H1 (cell line): ENCODE results near the gene MTMR10. TPM values are rescaled to one million over a fixed set of nuclear protein-coding genes. Genes with fewer than 3 reads are reported as not detected.

Experiments used
- CTCF ChIA-PET: fragments of 300-600 bp; sonication (Branson Sonifier 250); formaldehyde crosslinking; loops from one replicate; lab custom pipeline; 2021; ENCODE audit not compliant: partially characterized antibody; lab: Charles Lee
- POLR2A ChIA-PET: fragments of 300-600 bp; sonication (Branson Sonifier 250); formaldehyde crosslinking; loops from one replicate; lab custom pipeline; 2021; ENCODE audit warnings: inconsistent platforms; ENCODE audit not compliant: partially characterized antibody; lab: Charles Lee
- DNase-seq, 2 experiments: peaks; one replicate each; pipeline versions ENCODE4 v3.0.0 to v3.0.0-alpha.2; 2010 to 2022; ENCODE audit warnings: low spot score in 2 of 2, low read depth in 1 of 2, mixed read lengths in 1 of 2
- FAIRE-seq: peaks from 2 replicates; lab custom pipeline; 2011; peaks lifted over from hg19 to GRCh38; lab: Jason Lieb, UNC
- H2AFZ ChIP-seq: 2 replicates; pipeline ENCODE4 v1.8.1; 2012; ENCODE audit warnings: low read length, inconsistent platforms
- H2AK5ac ChIP-seq: 2 replicates; pipeline ENCODE4 v1.6.1; 2013; ENCODE audit warnings: low read depth, low read length
- H2BK120ac ChIP-seq: replicated peaks from 2 replicates; pipeline ENCODE3; 2013; ENCODE audit warnings: low read depth, low read length, inconsistent platforms
- H2BK12ac ChIP-seq: 2 replicates; pipeline ENCODE4 v1.6.1; 2013; ENCODE audit warnings: low read depth, low read length
- H2BK15ac ChIP-seq: 2 replicates; pipeline ENCODE4 v1.6.1; 2013; ENCODE audit warnings: low read length
- H2BK20ac ChIP-seq: 2 replicates; pipeline ENCODE4 v1.6.1; 2013; ENCODE audit warnings: low read length
- H2BK5ac ChIP-seq: 2 replicates; pipeline ENCODE4 v1.6.1; 2013; ENCODE audit warnings: low read depth, low read length
- H3K14ac ChIP-seq: 2 replicates; pipeline ENCODE4 v1.6.1; 2013; ENCODE audit warnings: inconsistent platforms; ENCODE audit not compliant: insufficient read length
- H3K18ac ChIP-seq: 2 replicates; pipeline ENCODE4 v1.6.1; 2013; ENCODE audit warnings: low read length; ENCODE audit errors: extremely low read depth
- H3K23ac ChIP-seq: 2 replicates; pipeline ENCODE4 v1.6.1; 2013; ENCODE audit warnings: inconsistent platforms; ENCODE audit not compliant: insufficient read length
- H3K23me2 ChIP-seq: 2 replicates; pipeline ENCODE4 v1.6.1; 2013; ENCODE audit warnings: low read depth, low read length
- H3K27ac ChIP-seq: 2 replicates; pipeline ENCODE4 v1.6.1; 2011; ENCODE audit warnings: low read depth, low read length, inconsistent platforms
- H3K27me3 ChIP-seq, 4 experiments: replicated peaks in 1 of 4; 1 replicate in 1 of 4; 2 replicates in 3 of 4; pipeline versions ENCODE4 v1.6.1 to v1.8.1; 2011 to 2013; ENCODE audit warnings: low read length in 3 of 4, mild to moderate bottlenecking in 3 of 4, inconsistent platforms in 2 of 4, mixed read lengths in 2 of 4, moderate library complexity in 1 of 4; ENCODE audit not compliant: control insufficient read depth in 3 of 4, insufficient read depth in 3 of 4; ENCODE audit errors: extremely low read depth in 1 of 4
- H3K36me3 ChIP-seq, 4 experiments: 2 replicates each; pipeline versions ENCODE4 v1.6.1 to v1.8.1; 2011 to 2013; ENCODE audit warnings: mild to moderate bottlenecking in 4 of 4, low read length in 3 of 4, moderate library complexity in 2 of 4, control low read depth in 1 of 4, inconsistent platforms in 1 of 4; ENCODE audit not compliant: insufficient read depth in 4 of 4, control insufficient read depth in 2 of 4
- H3K4ac ChIP-seq: replicated peaks from 2 replicates; pipeline ENCODE3; 2013; ENCODE audit warnings: low read length, low read depth, mixed read lengths, inconsistent platforms; ENCODE audit not compliant: insufficient read length
- H3K4me1 ChIP-seq, 4 experiments: replicated peaks in 1 of 4; 1 replicate in 1 of 4; 2 replicates in 3 of 4; pipeline versions ENCODE4 v1.6.1 to v1.8.1; 2011 to 2013; ENCODE audit warnings: low read length in 3 of 4, inconsistent platforms in 2 of 4, mixed read lengths in 1 of 4; ENCODE audit not compliant: insufficient read depth in 4 of 4, control insufficient read depth in 3 of 4
- H3K4me2 ChIP-seq, 2 experiments: 2 replicates each; pipeline versions ENCODE4 v1.6.1 to v1.8.1; 2011 to 2013; ENCODE audit warnings: low read depth in 2 of 2, low read length in 2 of 2, control low read depth in 1 of 2, inconsistent platforms in 1 of 2, mild to moderate bottlenecking in 1 of 2; ENCODE audit not compliant: insufficient read depth in 1 of 2
- H3K4me3 ChIP-seq, 4 experiments: fragments of 200-600, 300-600 bp in 1 of 4; sonication (generic), shearing (Covaris generic), sonication (Bioruptor Twin) in 1 of 4; 2 replicates each; pipeline versions ENCODE4 v1.5.1 to v1.8.1; 2011 to 2016; ENCODE audit warnings: low read length in 4 of 4, low read depth in 3 of 4, control low read depth in 2 of 4, inconsistent platforms in 2 of 4, mild to moderate bottlenecking in 2 of 4, mixed read lengths in 1 of 4, moderate library complexity in 1 of 4; ENCODE audit not compliant: insufficient read depth in 2 of 4; ENCODE audit errors: extremely low read depth in 1 of 4
- H3K56ac ChIP-seq: replicated peaks from 2 replicates; pipeline ENCODE3; 2013; ENCODE audit warnings: low read depth, mild to moderate bottlenecking, mixed read lengths, low read length, inconsistent platforms; ENCODE audit not compliant: insufficient read length
- H3K79me1 ChIP-seq: 2 replicates; pipeline ENCODE4 v1.6.1; 2013; ENCODE audit warnings: low read depth, low read length, control low read depth
- H3K79me2 ChIP-seq, 2 experiments: 2 replicates each; pipeline versions ENCODE4 v1.6.1 to v1.8.1; 2012 to 2013; ENCODE audit warnings: low read length in 2 of 2, mild to moderate bottlenecking in 2 of 2, inconsistent platforms in 1 of 2; ENCODE audit not compliant: insufficient read depth in 2 of 2, control insufficient read depth in 1 of 2
- H3K9ac ChIP-seq, 4 experiments: replicated peaks in 1 of 4; 1 replicate in 1 of 4; 2 replicates in 3 of 4; pipeline versions ENCODE4 v1.6.1 to v1.8.1; 2011 to 2013; ENCODE audit warnings: low read depth in 3 of 4, low read length in 3 of 4, control low read depth in 2 of 4, mild to moderate bottlenecking in 2 of 4, moderate library complexity in 2 of 4, inconsistent platforms in 1 of 4; ENCODE audit errors: extremely low read depth in 1 of 4
- H3K9me3 ChIP-seq, 2 experiments: 2 replicates each; pipeline versions ENCODE4 v1.6.1 to v1.8.1; 2012 to 2013; ENCODE audit warnings: mild to moderate bottlenecking in 2 of 2, moderate library complexity in 2 of 2, control low read depth in 1 of 2, inconsistent platforms in 1 of 2, low read depth in 1 of 2, low read length in 1 of 2, mixed read lengths in 1 of 2; ENCODE audit not compliant: insufficient read depth in 2 of 2
- H4K20me1 ChIP-seq, 2 experiments: replicated peaks in 1 of 2; 2 replicates each; pipeline versions ENCODE3 to v1.8.1; 2011 to 2013; ENCODE audit warnings: inconsistent platforms in 2 of 2, low read length in 2 of 2, mild to moderate bottlenecking in 1 of 2; ENCODE audit not compliant: insufficient read depth in 2 of 2, control insufficient read depth in 1 of 2
- H4K5ac ChIP-seq: 2 replicates; pipeline ENCODE4 v1.6.1; 2013; ENCODE audit warnings: low read length, low read depth, mixed read lengths, inconsistent platforms; ENCODE audit not compliant: insufficient read length
- H4K8ac ChIP-seq: 2 replicates; pipeline ENCODE4 v1.8.0; 2013; ENCODE audit warnings: mild to moderate bottlenecking, moderate library complexity, low read length, inconsistent platforms; ENCODE audit not compliant: insufficient read depth; ENCODE audit errors: extremely low read depth
- H4K91ac ChIP-seq: replicated peaks from 2 replicates; pipeline ENCODE3; 2013; ENCODE audit warnings: low read length, mixed read lengths, inconsistent platforms; ENCODE audit not compliant: insufficient read length
- ATF3 ChIP-seq: IDR thresholded peaks from 2 replicates; pipeline ENCODE4 v1.6.1; 2011; ENCODE audit warnings: low read depth, mild to moderate bottlenecking, low read length; ENCODE audit not compliant: insufficient read depth
- CBX5 ChIP-seq: fragments of 300-800, 300-1000 bp; sonication (generic); IDR thresholded peaks from 2 replicates; pipeline ENCODE4 v1.7.1; 2016; ENCODE audit warnings: antibody characterized with exemption, low read length, low read depth
- CTBP2 ChIP-seq: IDR thresholded peaks from 2 replicates; pipeline ENCODE4 v1.7.0; 2011; ENCODE audit warnings: borderline replicate concordance, mild to moderate bottlenecking, moderate library complexity, mixed read lengths, low read length; ENCODE audit not compliant: insufficient read depth, insufficient read length
- EZH2 ChIP-seq: fragments of 200-600 bp; sonication (generic); IDR thresholded peaks from 2 replicates; pipeline ENCODE4 v1.7.1; 2012; ENCODE audit warnings: low read depth, mild to moderate bottlenecking, moderate library complexity, low read length, inconsistent platforms; ENCODE audit not compliant: severe bottlenecking
- GABPA ChIP-seq: IDR thresholded peaks from 2 replicates; pipeline ENCODE4 v1.6.1; 2011; ENCODE audit warnings: mild to moderate bottlenecking, low read length, moderate library complexity, borderline replicate concordance; ENCODE audit not compliant: insufficient read depth
- GTF2F1 ChIP-seq: IDR thresholded peaks from 2 replicates; pipeline ENCODE4 v1.6.1; 2012; ENCODE audit warnings: low read depth, low read length, improper control_type of control experiment, borderline replicate concordance
- HDAC6 ChIP-seq: IDR thresholded peaks from one replicate; pipeline ENCODE4 v1.7.1; 2012; ENCODE audit warnings: low read depth, mild to moderate bottlenecking, inconsistent platforms, low read length, moderate library complexity
- SAP30 ChIP-seq: fragments of 300-600 bp; sonication (generic); IDR thresholded peaks from 2 replicates; pipeline ENCODE4 v1.7.1; 2012; ENCODE audit warnings: low read length, moderate library complexity, mild to moderate bottlenecking, inconsistent platforms; ENCODE audit not compliant: insufficient read depth, insufficient replicate concordance
- SIN3A ChIP-seq, 2 experiments: IDR thresholded peaks in 1 of 2; conservative IDR thresholded peaks in 1 of 2; 2 replicates each; pipeline ENCODE4 v1.6.1; 2011 to 2012; ENCODE audit warnings: low read length in 2 of 2, improper control_type of control experiment in 1 of 2, low read depth in 1 of 2, mild to moderate bottlenecking in 1 of 2
- SP1 ChIP-seq: IDR thresholded peaks from 2 replicates; pipeline ENCODE4 v1.6.1; 2011; ENCODE audit warnings: low read depth, low read length
- TCF12 ChIP-seq: IDR thresholded peaks from 2 replicates; pipeline ENCODE4 v1.6.1; 2011; ENCODE audit warnings: low read depth, mild to moderate bottlenecking, low read length
- WGBS, 2 experiments: shearing (Covaris generic) in 1 of 2; methylation state at CpG; one replicate each; pipeline versions ENCODE4 v1.1.6 to v1.1.7; 2013 to 2015; ENCODE audit warnings: low lambda C conversion rate in 2 of 2, mixed read lengths in 2 of 2, inconsistent platforms in 1 of 2, low coverage in 1 of 2, missing lambda C conversion rate in 1 of 2; ENCODE audit not compliant: insufficient replicate concordance in 2 of 2, insufficient coverage in 1 of 2, insufficient read length in 1 of 2; ENCODE audit errors: extremely low coverage in 1 of 2, missing lambda C conversion rate in 1 of 2; 5-methylcytosine and 5-hydroxymethylcytosine counted together
- polyA plus RNA-seq, 7 experiments: library from polyadenylated mRNA; depleted of rRNA in 3 of 7; stranded (reverse) in 5 of 7; unstranded in 2 of 7; fragments of >200 nt in 5 of 7; fragments of 200-250 nt in 2 of 7; gene quantifications; 1 replicate in 5 of 7; 2 replicates in 1 of 7; 4 replicates in 1 of 7; pipeline versions ENCODE4 v1.2.1 to v1.2.3, GENCODE V29; 2011 to 2013; ENCODE audit warnings: missing spikeins in 2 of 7, mixed read lengths in 2 of 7
- total RNA-seq: library from RNA; stranded (reverse); fragmentation: NEBNext Ultra II Directional; extraction: Animal tissue kit (Norgen Biotek cat#: 25700); gene quantifications from 2 replicates; pipeline ENCODE4 v1.2.1, GENCODE V29; 2021
- TF ChIP-seq, protein P1 (sequence below): IDR thresholded peaks from 2 replicates; pipeline ENCODE4 v1.6.1; 2012; ENCODE audit warnings: inconsistent platforms

MTMR10 gene
- total and polyA plus RNA-seq, 2 of the 8 experiments (the other 6 are each of a cell fraction or from before 2014, with no cell fraction given) = 3.8 to 13.1 TPM

DNA sequence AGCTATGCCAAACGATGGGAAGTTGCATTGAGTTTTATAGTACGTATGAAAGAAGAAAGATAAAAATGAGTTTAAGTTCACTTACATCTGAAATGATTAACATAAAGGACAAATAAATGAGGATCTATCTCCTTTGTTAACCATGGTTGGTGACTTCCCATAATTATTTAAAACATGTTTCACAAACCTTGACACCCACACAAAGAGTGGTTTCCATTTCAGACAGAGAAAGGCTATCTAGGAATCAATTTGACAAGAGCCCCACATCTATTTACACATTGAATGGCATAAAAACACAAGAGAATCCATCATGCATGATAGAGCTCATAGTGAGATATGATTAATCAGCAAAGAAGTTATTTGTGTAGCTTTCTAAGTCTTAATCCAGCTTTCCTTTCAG lies 14.2 kb upstream of the MTMR10 start:
- H4K91ac ChIP-seq = no peak overlapping the region
- H3K23ac ChIP-seq = no peak overlapping the region
- no peak overlapping the region for H2BK20ac ChIP-seq
- no peak overlapping the region for H3K4me2 ChIP-seq
- no peak overlapping the region for H3K27ac ChIP-seq
- no peak overlapping the region for H2BK5ac ChIP-seq
- no peak overlapping the region for H2BK12ac ChIP-seq
- H4K20me1 ChIP-seq = no peaks in the 10 kb centered on the region
- H3K4me3 ChIP-seq = no peak overlapping the region
- H3K4ac ChIP-seq = no peak overlapping the region
- peaks cover 0 to 6% (median 2%) of the 10 kb centered on the region in 4 experiments; a peak in 4 of 7 replicates for H3K4me1 ChIP-seq
- H3K18ac ChIP-seq = no peak overlapping the region
- no peak overlapping the region for H2BK120ac ChIP-seq
- H3K14ac ChIP-seq = no peak overlapping the region
- H2AK5ac ChIP-seq = no peak overlapping the region
- H3K79me2 ChIP-seq = no peaks in the 10 kb centered on the region
- FAIRE-seq = no peak
- no peak overlapping the region for H3K56ac ChIP-seq
- ChIA-PET POLR2A (interaction anchor here (0.6 to 1.3 kb wide), 3 partner anchors 9 to 21 kb away, joined by 3 to 7 read pairs (median 3); no protein-coding TSS in a partner anchor), CTCF (interaction anchor here (0.5 to 1.3 kb wide), 5 partner anchors 9 to 422 kb away, joined by 3 to 4 read pairs (median 4); no protein-coding TSS in a partner anchor)
- no peaks in the 10 kb centered on the region for H3K9me3 ChIP-seq
- DNase-seq = no peak
- no peaks in the 10 kb centered on the region for H3K23me2 ChIP-seq
- no peaks in the 10 kb centered on the region for H3K79me1 ChIP-seq
- H4K5ac ChIP-seq = no peak overlapping the region
- no peak overlapping the region for H2BK15ac ChIP-seq
- H3K36me3 ChIP-seq = no peaks in the 10 kb centered on the region
- no peak overlapping the region for H4K8ac ChIP-seq
- H2AFZ ChIP-seq = no peak overlapping the region
- no peaks in the 10 kb centered on the region for H3K27me3 ChIP-seq
- 80% methylated on average over 2 of the region's 2 CpGs; no CpG with 5 or more reads in 1 of the 2 experiments for WGBS, 2 experiments
- no peak overlapping the region for H3K9ac ChIP-seq
- TF ChIP-seq, protein P1, sequence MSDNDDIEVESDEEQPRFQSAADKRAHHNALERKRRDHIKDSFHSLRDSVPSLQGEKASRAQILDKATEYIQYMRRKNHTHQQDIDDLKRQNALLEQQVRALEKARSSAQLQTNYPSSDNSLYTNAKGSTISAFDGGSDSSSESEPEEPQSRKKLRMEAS = no peak
- TF ChIP-seq GTF2F1 = no peak
- no peak for TF ChIP-seq CTBP2
- TF ChIP-seq SP1 = no peak
- no peak for TF ChIP-seq TCF12
- TF ChIP-seq SAP30 = no peak
- no peak for TF ChIP-seq HDAC6
- TF ChIP-seq SIN3A (conservative IDR thresholded peaks at IDR 0.05 in 1 of 2, IDR thresholded peaks at IDR 0.05 in 1 of 2; ENCODE audit: low read depth in 1 of 2, low read length in 2 of 2) = no peak
- no peak for TF ChIP-seq EZH2
- no peak for TF ChIP-seq ATF3
- TF ChIP-seq GABPA = no peak
- TF ChIP-seq CBX5 = no peak
